Mucosa of descending colon (tissue), 3 donors: Measurements from ENCODE around the gene MYL12B. TPM values are rescaled to one million over a fixed set of nuclear protein-coding genes. Genes with fewer than 3 reads are reported as not detected.
"Not testable (repeated sequence)": the region's sequence is repeated elsewhere in the genome, so short reads cannot be mapped to it uniquely, and the experiment has no call there.

Experiments used
- ATAC-seq: fragments of 200-7000 bp; cut with Tn5 transposase; one replicate; pipeline ENCODE4 v1.9.1; 2020; ENCODE audit warnings: mild to moderate bottlenecking, moderate library complexity
- DNase-seq, 3 donors: peaks; one replicate each; pipeline ENCODE4 v3.0.0-alpha.2; 2020
- H3K36me3 ChIP-seq: fragments of 200-600 bp; one replicate; pipeline ENCODE4 v1.8.0; 2021; ENCODE audit warnings: low read depth, mild to moderate bottlenecking
- H3K4me1 ChIP-seq: fragments of 200-600 bp; one replicate; pipeline ENCODE4 v1.8.0; 2021; ENCODE audit warnings: low read depth, mild to moderate bottlenecking
- H3K4me3 ChIP-seq: fragments of 200-600 bp; one replicate; pipeline ENCODE4 v1.8.0; 2021; ENCODE audit warnings: mild to moderate bottlenecking
- H3K9me3 ChIP-seq: fragments of 200-600 bp; one replicate; pipeline ENCODE4 v1.8.0; 2021; ENCODE audit warnings: mild to moderate bottlenecking
- intact Hi-C, 2 donors: fragments of 100-400 bp; cut with DNase I in 1 of 2; cut with micrococcal nuclease in 1 of 2; formaldehyde crosslinking; loops; one replicate each; pipeline versions ENCODE4 v1.11.0 to v1.11.1; 2022; cut with DNase I, micrococcal nuclease
- total RNA-seq, 3 donors: library from RNA; stranded (reverse); fragmentation: NEBNext Ultra II Directional in 2 of 3; extraction: Animal tissue kit (Norgen Biotek cat#: 25700) in 2 of 3; gene quantifications; one replicate each; pipeline versions ENCODE4 v1.2.1 to v1.2.4, GENCODE V29; 2021 to 2023
- TF ChIP-seq, protein P1 (sequence below): fragments of 200-600 bp; IDR thresholded peaks from one replicate; pipeline ENCODE4 v1.8.0; 2022; ENCODE audit warnings: antibody characterized with exemption, mild to moderate bottlenecking
- donor health status: DM: no; HTN: no; CAD: no; lungs with moderate emphysema.
- donor health status: DM: no; HTN: no; CAD: no.
- donor health status: DM: no; HTN: yes; CAD: no.

Gene MYL12B
- total RNA-seq, 3 donors from 2014 or later: 317 to 609 (median 569) TPM

DNA sequence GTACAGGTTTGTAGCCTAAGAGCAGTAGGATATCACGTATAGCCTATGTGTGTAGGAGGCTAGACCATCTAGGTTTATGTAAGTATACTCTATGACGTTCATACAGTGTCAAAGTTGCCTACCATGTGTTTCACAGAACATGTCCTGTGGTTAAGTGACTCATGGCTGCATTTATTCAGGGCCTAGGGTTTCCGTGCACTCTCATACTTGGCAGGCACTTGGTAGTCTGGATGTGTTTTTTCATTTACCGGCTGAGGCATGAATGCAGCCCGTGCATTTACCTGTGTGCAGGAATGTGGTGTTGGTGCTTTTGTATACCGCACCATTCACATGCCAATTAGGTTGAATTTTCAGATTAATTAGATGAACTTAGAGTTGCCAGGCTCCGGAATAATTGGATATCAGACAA is 43.4 kb downstream of the MYL12B start:
- H3K4me3 ChIP-seq: no peak overlapping the region
- ATAC-seq (peak; percentile 62), DNase-seq (no peak)
- no peaks in the 10 kb centered on the region for H3K4me1 ChIP-seq
- no peaks in the 10 kb centered on the region for H3K9me3 ChIP-seq
- TF ChIP-seq, protein P1, sequence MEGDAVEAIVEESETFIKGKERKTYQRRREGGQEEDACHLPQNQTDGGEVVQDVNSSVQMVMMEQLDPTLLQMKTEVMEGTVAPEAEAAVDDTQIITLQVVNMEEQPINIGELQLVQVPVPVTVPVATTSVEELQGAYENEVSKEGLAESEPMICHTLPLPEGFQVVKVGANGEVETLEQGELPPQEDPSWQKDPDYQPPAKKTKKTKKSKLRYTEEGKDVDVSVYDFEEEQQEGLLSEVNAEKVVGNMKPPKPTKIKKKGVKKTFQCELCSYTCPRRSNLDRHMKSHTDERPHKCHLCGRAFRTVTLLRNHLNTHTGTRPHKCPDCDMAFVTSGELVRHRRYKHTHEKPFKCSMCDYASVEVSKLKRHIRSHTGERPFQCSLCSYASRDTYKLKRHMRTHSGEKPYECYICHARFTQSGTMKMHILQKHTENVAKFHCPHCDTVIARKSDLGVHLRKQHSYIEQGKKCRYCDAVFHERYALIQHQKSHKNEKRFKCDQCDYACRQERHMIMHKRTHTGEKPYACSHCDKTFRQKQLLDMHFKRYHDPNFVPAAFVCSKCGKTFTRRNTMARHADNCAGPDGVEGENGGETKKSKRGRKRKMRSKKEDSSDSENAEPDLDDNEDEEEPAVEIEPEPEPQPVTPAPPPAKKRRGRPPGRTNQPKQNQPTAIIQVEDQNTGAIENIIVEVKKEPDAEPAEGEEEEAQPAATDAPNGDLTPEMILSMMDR: no peak
- H3K36me3 ChIP-seq: no peaks in the 10 kb centered on the region
- intact Hi-C loops: no loop called here

DNA sequence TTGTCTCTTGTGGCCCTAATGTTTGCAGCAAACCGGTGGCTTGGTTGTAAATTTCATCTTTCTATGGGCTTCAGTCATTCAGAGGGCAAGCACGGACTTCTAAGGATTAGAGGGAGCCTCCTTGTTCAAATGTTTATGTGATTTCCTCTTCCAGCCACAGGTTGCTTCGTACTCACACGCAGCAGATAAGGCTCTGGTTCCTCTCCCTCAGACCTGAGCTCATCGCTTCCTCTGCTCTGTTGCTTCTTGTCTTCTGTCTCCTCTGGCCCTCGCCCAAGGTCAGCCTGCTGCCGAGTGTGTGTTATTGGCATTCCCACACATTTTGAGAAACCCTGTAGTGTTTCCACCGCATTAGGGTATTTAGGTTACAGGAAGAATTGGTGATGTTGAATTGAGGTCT is 44.0 kb downstream of the MYL12B start:
- ATAC-seq (no peak), DNase-seq (no peak)
- Histone ChIP-seq H3K36me3 (no peaks in the 10 kb centered on the region), H3K4me1 (no peaks in the 10 kb centered on the region), H3K4me3 (no peak overlapping the region), H3K9me3 (no peaks in the 10 kb centered on the region)
- intact Hi-C loops: no loop called here
- TF ChIP-seq, protein P1: no peak

DNA sequence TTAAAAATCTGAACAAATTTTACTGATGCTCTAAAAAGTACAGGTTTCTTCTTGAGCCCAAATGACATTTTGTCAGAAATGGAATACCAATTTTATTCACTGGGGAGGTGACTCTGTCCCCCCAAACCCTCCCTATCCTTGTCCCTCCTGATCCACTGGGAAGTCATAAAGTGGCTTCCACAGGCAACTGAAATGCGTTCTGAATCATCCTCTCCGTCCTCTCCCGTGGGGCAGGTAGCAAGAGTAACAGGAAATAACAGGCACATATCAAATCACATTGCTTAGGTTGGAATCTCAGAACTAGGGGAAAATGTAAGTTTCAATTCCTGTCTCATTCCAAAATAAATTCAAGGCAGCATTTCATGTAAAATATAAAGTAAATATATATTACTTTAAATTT is 44.5 kb downstream of the MYL12B start:
- Histone ChIP-seq H3K4me1 (no peaks in the 10 kb centered on the region), H3K36me3 (no peaks in the 10 kb centered on the region), H3K4me3 (no peak overlapping the region), H3K9me3 (no peaks in the 10 kb centered on the region)
- intact Hi-C loops: no loop called here
- TF ChIP-seq, protein P1: no peak
- DNase-seq (no peak), ATAC-seq (no peak)

DNA sequence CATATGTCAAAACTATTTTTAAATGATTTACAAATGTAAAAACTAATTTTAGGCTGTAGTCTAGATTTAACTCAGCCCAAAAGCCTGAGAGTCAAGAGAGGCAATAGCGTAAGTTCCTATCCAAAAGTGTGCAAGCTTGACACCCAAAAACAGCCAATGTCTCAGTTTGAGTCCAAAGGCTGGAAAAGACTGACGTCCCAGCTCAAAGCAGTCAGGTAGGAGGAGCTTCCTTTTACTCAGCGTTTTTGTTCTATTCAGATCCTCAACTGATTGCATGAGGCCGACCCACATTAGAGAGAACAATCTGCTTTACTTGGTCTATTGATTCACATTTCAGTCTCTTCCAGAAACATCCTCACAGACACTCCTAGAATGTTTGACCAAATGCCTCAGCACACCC is 51.8 kb downstream of the MYL12B start:
- intact Hi-C loops: no loop called here
- TF ChIP-seq, protein P1: no peak
- H3K4me1 ChIP-seq: no peaks in the 10 kb centered on the region
- no peaks in the 10 kb centered on the region for H3K36me3 ChIP-seq
- DNase-seq (no peak), ATAC-seq (no peak)
- no peak overlapping the region for H3K4me3 ChIP-seq
- no peaks in the 10 kb centered on the region for H3K9me3 ChIP-seq

DNA sequence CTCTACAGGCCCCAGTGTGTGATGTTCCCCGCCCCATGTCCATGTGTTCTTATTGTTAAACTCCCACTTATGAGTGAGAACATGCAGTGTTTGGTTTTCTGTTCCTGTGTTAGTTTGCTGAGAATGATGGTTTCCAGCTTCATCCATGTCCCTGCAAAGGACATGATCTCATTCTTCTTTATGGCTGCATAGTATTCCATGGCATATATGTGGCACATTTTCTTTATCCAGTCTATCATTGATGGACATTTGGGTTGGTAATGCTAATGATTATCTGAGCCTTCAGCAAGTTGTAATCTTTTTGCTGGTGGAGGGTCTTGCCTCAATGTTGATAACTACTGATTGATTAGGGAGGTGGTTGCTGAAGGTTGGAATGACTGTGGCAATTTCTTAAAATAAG is 53.4 kb downstream of the MYL12B start:
- H3K4me3 ChIP-seq, ATAC-seq, H3K9me3 ChIP-seq, DNase-seq, H3K36me3 ChIP-seq, intact Hi-C loops, H3K4me1 ChIP-seq: not testable (repeated sequence)

DNA sequence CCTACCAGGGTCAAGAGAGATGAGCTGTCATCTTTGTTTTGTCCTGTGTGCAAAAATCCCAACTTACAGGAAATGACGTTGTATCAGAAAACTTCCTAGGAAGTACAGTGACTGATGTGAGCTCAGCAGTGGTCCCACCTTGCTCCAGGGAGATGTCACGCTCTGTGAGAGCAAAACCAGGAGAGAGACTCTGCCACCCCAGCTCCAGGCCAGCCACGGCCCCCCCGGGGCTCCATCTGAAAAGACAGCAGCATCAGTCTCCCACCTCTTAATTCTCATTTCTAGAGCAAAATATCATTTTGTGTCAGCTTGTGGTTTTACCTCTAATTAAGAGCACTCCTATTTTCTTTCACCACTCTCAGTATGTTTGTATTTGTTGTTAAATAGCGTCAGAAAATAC is 57.5 kb downstream of the MYL12B start:
- no peaks in the 10 kb centered on the region for H3K36me3 ChIP-seq
- ATAC-seq: no peak
- H3K4me1 ChIP-seq: no peaks in the 10 kb centered on the region
- no peak for DNase-seq
- no peaks in the 10 kb centered on the region for H3K9me3 ChIP-seq
- H3K4me3 ChIP-seq: no peak overlapping the region
- TF ChIP-seq, protein P1: no peak
- intact Hi-C loops: no loop called here
